Endothelial cell of umbilical vein (primary cell): ENCODE measurements around the gene MUC22. TPM values are rescaled to one million over a fixed set of nuclear protein-coding genes. Genes with fewer than 3 reads are reported as not detected.

Experiments used
- BruUV-seq: library from RNA; stranded (reverse); fragments of 400-500 nt; replicated peaks from 2 replicates; lab custom pipeline; 2021; lab: Mats Ljungman, UMichigan
- CTCF ChIA-PET: fragments of 300-600, 350-600 bp; sonication (Branson Sonifier 250); formaldehyde crosslinking; loops from one replicate; lab custom pipeline; 2021; ENCODE audit warnings: antibody characterized with exemption, inconsistent platforms; lab: Charles Lee
- POLR2A ChIA-PET: fragments of 300-600, 350-600 bp; sonication (Branson Sonifier 250); formaldehyde crosslinking; loops from one replicate; lab custom pipeline; 2021; ENCODE audit warnings: antibody characterized with exemption, inconsistent platforms; lab: Charles Lee
- DNase-seq: peaks from one replicate; pipeline ENCODE4 v3.0.0-alpha.2; 2011; ENCODE audit warnings: low read depth, low spot score
- FAIRE-seq: peaks from 2 replicates; lab custom pipeline; 2011; peaks lifted over from hg19 to GRCh38; lab: Jason Lieb, UNC
- H2AFZ ChIP-seq: 2 replicates; pipeline ENCODE4 v1.6.0; 2012; ENCODE audit warnings: low read depth, low read length, control low read depth, inconsistent platforms
- H3K27ac ChIP-seq: 2 replicates; pipeline ENCODE4 v1.5.1; 2011; ENCODE audit warnings: low read depth, mild to moderate bottlenecking, control low read depth, low read length, moderate library complexity; ENCODE audit not compliant: insufficient read depth
- H3K27me3 ChIP-seq, 2 experiments: 2 replicates each; pipeline versions ENCODE4 v1.6.0 to v1.6.1; 2011; ENCODE audit warnings: low read length in 2 of 2, mixed read lengths in 1 of 2; ENCODE audit not compliant: control insufficient read depth in 2 of 2, insufficient read depth in 2 of 2
- H3K36me3 ChIP-seq, 2 experiments: 2 replicates in 1 of 2; 3 replicates in 1 of 2; pipeline ENCODE4 v1.5.1; 2011; ENCODE audit warnings: low read length in 2 of 2, mild to moderate bottlenecking in 1 of 2, moderate library complexity in 1 of 2; ENCODE audit not compliant: control insufficient read depth in 2 of 2, insufficient read depth in 2 of 2; ENCODE audit errors: extremely low read depth in 1 of 2
- H3K4me1 ChIP-seq: 3 replicates; pipeline ENCODE4 v1.5.1; 2011; ENCODE audit warnings: mild to moderate bottlenecking, low read length; ENCODE audit not compliant: control insufficient read depth, insufficient read depth; ENCODE audit errors: extremely low read depth
- H3K4me2 ChIP-seq: 2 replicates; pipeline ENCODE4 v1.6.1; 2011; ENCODE audit warnings: low read length, control low read depth, mixed read lengths; ENCODE audit not compliant: insufficient read depth
- H3K4me3 ChIP-seq, 3 experiments: fragments of 200-600 bp in 1 of 3; sonication (generic), shearing (Covaris generic) in 1 of 3; replicated peaks in 1 of 3; 2 replicates each; pipeline ENCODE4 v1.5.1; 2011 to 2016; ENCODE audit warnings: control low read depth in 3 of 3, low read length in 3 of 3, mild to moderate bottlenecking in 2 of 3, inconsistent platforms in 1 of 3, low read depth in 1 of 3, moderate library complexity in 1 of 3; ENCODE audit not compliant: insufficient read depth in 1 of 3
- H3K79me2 ChIP-seq: 2 replicates; pipeline ENCODE4 v1.6.0; 2012; ENCODE audit warnings: low read length, inconsistent platforms; ENCODE audit not compliant: control insufficient read depth, insufficient read depth
- H3K9ac ChIP-seq: replicated peaks from 2 replicates; pipeline ENCODE3; 2011; ENCODE audit warnings: low read length, control low read depth; ENCODE audit not compliant: insufficient read depth; ENCODE audit errors: extremely low read depth
- H3K9me1 ChIP-seq: replicated peaks from 3 replicates; pipeline ENCODE4 v1.6.0; 2011; ENCODE audit warnings: mild to moderate bottlenecking, low read length; ENCODE audit not compliant: control insufficient read depth, insufficient read depth; ENCODE audit errors: extremely low read depth
- H3K9me3 ChIP-seq: replicated peaks from 2 replicates; pipeline ENCODE4 v1.5.1; 2012; ENCODE audit warnings: low read length, inconsistent platforms; ENCODE audit not compliant: control insufficient read depth, insufficient read depth
- H4K20me1 ChIP-seq: replicated peaks from 2 replicates; pipeline ENCODE3; 2011; ENCODE audit warnings: mild to moderate bottlenecking, low read length; ENCODE audit not compliant: control insufficient read depth, insufficient read depth; ENCODE audit errors: extremely low read depth
- EZH2 ChIP-seq: IDR thresholded peaks from 2 replicates; pipeline ENCODE4 v1.6.1; 2012; ENCODE audit warnings: borderline replicate concordance, low read depth, mild to moderate bottlenecking, moderate library complexity, low read length, inconsistent platforms; ENCODE audit not compliant: severe bottlenecking
- FOS ChIP-seq: IDR thresholded peaks from 2 replicates; pipeline ENCODE4 v1.6.1; 2011; ENCODE audit warnings: mild to moderate bottlenecking, low read length, moderate library complexity, borderline replicate concordance; ENCODE audit not compliant: insufficient read depth
- GATA2 ChIP-seq: IDR thresholded peaks from 2 replicates; pipeline ENCODE4 v1.7.0; 2011; ENCODE audit warnings: low read depth, mild to moderate bottlenecking, moderate library complexity, mixed read lengths, low read length; ENCODE audit not compliant: insufficient read length, insufficient read depth
- JUN ChIP-seq: IDR thresholded peaks from 2 replicates; pipeline ENCODE4 v1.6.1; 2011; ENCODE audit warnings: borderline replicate concordance, low read depth; ENCODE audit not compliant: insufficient read length, insufficient read depth
- MAX ChIP-seq: IDR thresholded peaks from 2 replicates; pipeline ENCODE4 v1.6.1; 2011; ENCODE audit not compliant: insufficient read depth, insufficient read length
- MYC ChIP-seq: IDR thresholded peaks from one replicate; pipeline ENCODE4 v1.6.1; 2011; ENCODE audit warnings: mild to moderate bottlenecking, low read depth, low read length
- POLR2A ChIP-seq: IDR thresholded peaks from 2 replicates; pipeline ENCODE4 v1.6.1; 2012; ENCODE audit warnings: low read depth, mild to moderate bottlenecking, control low read depth, low read length
- POLR2AphosphoS5 ChIP-seq: IDR thresholded peaks from 2 replicates; pipeline ENCODE4 v1.6.1; 2012; ENCODE audit warnings: low read depth, mild to moderate bottlenecking, control low read depth, low read length, moderate library complexity; ENCODE audit not compliant: insufficient read depth
- dilution Hi-C: fragments of 300-500 bp; cut with MboI; formaldehyde crosslinking; loops from one replicate; pipeline ENCODE4 v1.15.0; 2019; ENCODE audit warnings: low sequenced_read_pairs; ENCODE audit not compliant: extremely low pct_ligation_motif_present
- intact Hi-C: fragments of 100-400 bp; cut with micrococcal nuclease; formaldehyde crosslinking; loops from one replicate; pipeline ENCODE4 v1.10.0; 2022
- polyA plus RNA-seq, 4 experiments: library from polyadenylated mRNA; depleted of rRNA in 3 of 4; stranded (reverse) in 3 of 4; unstranded in 1 of 4; fragments of >200 nt; gene quantifications; 2 replicates each; pipeline versions ENCODE4 v1.2.1 to v1.2.3, GENCODE V29; 2011 to 2012; ENCODE audit warnings: missing spikeins in 1 of 4
- total RNA-seq: library from RNA; stranded (reverse); gene quantifications from 2 replicates; pipeline ENCODE4 v1.2.3, GENCODE V29; 2021
- TF ChIP-seq, protein P1 (sequence below), 2 donors: IDR thresholded peaks; 1 replicate in 1 of 2; 2 replicates in 1 of 2; pipeline ENCODE4 v1.5.1; 2011; ENCODE audit warnings: low read length in 2 of 2, mild to moderate bottlenecking in 2 of 2, moderate library complexity in 2 of 2, control low read depth in 1 of 2, inconsistent platforms in 1 of 2, low read depth in 1 of 2; ENCODE audit not compliant: insufficient read depth in 1 of 2; ENCODE audit errors: extremely low read depth in 1 of 2

Gene MUC22
- total and polyA plus RNA-seq, 2 donors (not counting 3 experiments of a cell fraction or from before 2014, with no cell fraction given): not detected

- Histone ChIP-seq H3K9me3 (no peaks in the 10 kb centered on the region), H3K4me1 (no peaks in the 10 kb centered on the region), H3K4me2 (no peak overlapping the region), H2AFZ (no peak overlapping the region), H3K36me3 (no peaks in the 10 kb centered on the region), H3K27me3 (no peaks in the 10 kb centered on the region), H3K79me2 (no peaks in the 10 kb centered on the region), H3K9ac (no peak overlapping the region), H3K27ac (no peak overlapping the region), H3K9me1 (no peaks in the 10 kb centered on the region), H4K20me1 (no peaks in the 10 kb centered on the region), H3K4me3 (no peak overlapping the region)
- ChIA-PET POLR2A (no interaction called here), CTCF (no interaction called here)
- dilution Hi-C loops: no loop called here
- BruUV-seq: no TSS peak
- FAIRE-seq: no peak
- intact Hi-C loops: no loop called here
- no peak for DNase-seq
- no peak for TF ChIP-seq EZH2
- no peak for TF ChIP-seq POLR2A
- no peak for TF ChIP-seq FOS
- TF ChIP-seq GATA2: no peak
- TF ChIP-seq MYC: no peak
- TF ChIP-seq POLR2AphosphoS5: no peak
- no peak for TF ChIP-seq JUN
- TF ChIP-seq, protein P1, sequence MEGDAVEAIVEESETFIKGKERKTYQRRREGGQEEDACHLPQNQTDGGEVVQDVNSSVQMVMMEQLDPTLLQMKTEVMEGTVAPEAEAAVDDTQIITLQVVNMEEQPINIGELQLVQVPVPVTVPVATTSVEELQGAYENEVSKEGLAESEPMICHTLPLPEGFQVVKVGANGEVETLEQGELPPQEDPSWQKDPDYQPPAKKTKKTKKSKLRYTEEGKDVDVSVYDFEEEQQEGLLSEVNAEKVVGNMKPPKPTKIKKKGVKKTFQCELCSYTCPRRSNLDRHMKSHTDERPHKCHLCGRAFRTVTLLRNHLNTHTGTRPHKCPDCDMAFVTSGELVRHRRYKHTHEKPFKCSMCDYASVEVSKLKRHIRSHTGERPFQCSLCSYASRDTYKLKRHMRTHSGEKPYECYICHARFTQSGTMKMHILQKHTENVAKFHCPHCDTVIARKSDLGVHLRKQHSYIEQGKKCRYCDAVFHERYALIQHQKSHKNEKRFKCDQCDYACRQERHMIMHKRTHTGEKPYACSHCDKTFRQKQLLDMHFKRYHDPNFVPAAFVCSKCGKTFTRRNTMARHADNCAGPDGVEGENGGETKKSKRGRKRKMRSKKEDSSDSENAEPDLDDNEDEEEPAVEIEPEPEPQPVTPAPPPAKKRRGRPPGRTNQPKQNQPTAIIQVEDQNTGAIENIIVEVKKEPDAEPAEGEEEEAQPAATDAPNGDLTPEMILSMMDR (IDR thresholded peaks at IDR 0.05; ENCODE audit: extremely low read depth in 1 of 2, insufficient read depth in 1 of 2, low read depth in 1 of 2, low read length in 2 of 2): no peak
- no peak for TF ChIP-seq MAX
Observed at GRCh38 chr6:30991891-30992290, 18.4 kb upstream of the MUC22 start.
